ENCODE measurements around the gene SEC22C.

Gene SEC22C

GRCh38 chr3:42581709-42582473 is at the start of gene SEC22C:
Gene SEC22C, minus strand, starts transcription at chr3:42581967. Its CDS starts 12,921 bp downstream, at chr3:42569046.
- peak within 1 kb of the TSS; percentile 79 to 86 for H3K4me3 ChIP-seq (ENCODE audit: low read length in 2 of 2)
- H3K9ac ChIP-seq (ENCODE audit: low read length in 2 of 2), result peak within 1 kb of the TSS; percentile 79 to 87

GRCh38 chr3:42613462-42613861 is 31.7 kb upstream of the SEC22C start:
- no peaks in the 10 kb centered on the region for H3K9me3 ChIP-seq (ENCODE audit: control insufficient read depth in 2 of 2, low read length in 2 of 2)
- no peak overlapping the region for H3K27ac ChIP-seq (ENCODE audit: low read length)
- H3K9ac ChIP-seq (ENCODE audit: low read length in 2 of 2), result no peak overlapping the region
- no peaks in the 10 kb centered on the region for H3K4me1 ChIP-seq (ENCODE audit: control insufficient read depth, insufficient read depth, low read length)
- no peaks in the 10 kb centered on the region for H3K27me3 ChIP-seq (ENCODE audit: control insufficient read depth in 1 of 2, insufficient read depth in 2 of 2, low read length in 2 of 2)
- no peaks in the 10 kb centered on the region for H3K36me3 ChIP-seq (ENCODE audit: control insufficient read depth in 2 of 2, insufficient read depth in 2 of 2, low read length in 2 of 2)
- no peak overlapping the region for H3K4me3 ChIP-seq (ENCODE audit: low read length in 2 of 2)

More at GRCh38 chr3:42581709-42582473, at the start of gene SEC22C:
- no peaks in the 10 kb centered on the region for H3K27me3 ChIP-seq (ENCODE audit: control insufficient read depth in 1 of 2, insufficient read depth in 2 of 2, low read length in 2 of 2)
- H3K27ac ChIP-seq (ENCODE audit: low read length), result peak within 1 kb of the TSS; percentile 81
- H3K4me1 ChIP-seq (ENCODE audit: control insufficient read depth, insufficient read depth, low read length), result peaks cover 14% of the 10 kb centered on the region
- no peaks in the 10 kb centered on the region for H3K9me3 ChIP-seq (ENCODE audit: control insufficient read depth in 2 of 2, low read length in 2 of 2)
- H3K36me3 ChIP-seq (ENCODE audit: control insufficient read depth in 2 of 2, insufficient read depth in 2 of 2, low read length in 2 of 2), result peaks cover 0 to 4% of the 10 kb centered on the region in 2 donors

- Histone ChIP-seq H3K36me3 (ENCODE audit: control insufficient read depth in 2 of 2, insufficient read depth in 2 of 2, low read length in 2 of 2) (no peaks in the 10 kb centered on the region), H3K9ac (ENCODE audit: low read length in 2 of 2) (no peak overlapping the region), H3K27ac (ENCODE audit: low read length) (no peak overlapping the region), H3K9me3 (ENCODE audit: control insufficient read depth in 2 of 2, low read length in 2 of 2) (no peaks in the 10 kb centered on the region), H3K4me3 (ENCODE audit: low read length in 2 of 2) (no peak overlapping the region), H3K4me1 (ENCODE audit: control insufficient read depth, insufficient read depth, low read length) (no peaks in the 10 kb centered on the region), H3K27me3 (ENCODE audit: control insufficient read depth in 1 of 2, insufficient read depth in 2 of 2, low read length in 2 of 2) (no peaks in the 10 kb centered on the region)
These were observed 31.2 kb upstream of the SEC22C start for GRCh38 chr3:42612928-42613327.

GRCh38 chr3:42612217-42612616 is 30.4 kb upstream of the SEC22C start:
- no peak overlapping the region for H3K27ac ChIP-seq (ENCODE audit: low read length)
- no peaks in the 10 kb centered on the region for H3K4me1 ChIP-seq (ENCODE audit: control insufficient read depth, insufficient read depth, low read length)

GRCh38 chr3:42610976-42611375 is 29.2 kb upstream of the SEC22C start:
- Histone ChIP-seq H3K4me1 (ENCODE audit: control insufficient read depth, insufficient read depth, low read length) (no peaks in the 10 kb centered on the region), H3K27me3 (ENCODE audit: control insufficient read depth in 1 of 2, insufficient read depth in 2 of 2, low read length in 2 of 2) (no peaks in the 10 kb centered on the region), H3K4me3 (ENCODE audit: low read length in 2 of 2) (no peak overlapping the region), H3K9ac (ENCODE audit: low read length in 2 of 2) (no peak overlapping the region), H3K36me3 (ENCODE audit: control insufficient read depth in 2 of 2, insufficient read depth in 2 of 2, low read length in 2 of 2) (peaks cover 0 to 5% of the 10 kb centered on the region in 2 donors), H3K27ac (ENCODE audit: low read length) (no peak overlapping the region), H3K9me3 (ENCODE audit: control insufficient read depth in 2 of 2, low read length in 2 of 2) (no peaks in the 10 kb centered on the region)

More at GRCh38 chr3:42612217-42612616, 30.4 kb upstream of the SEC22C start:
- H3K4me3 ChIP-seq (ENCODE audit: low read length in 2 of 2), result no peak overlapping the region
- no peaks in the 10 kb centered on the region for H3K9me3 ChIP-seq (ENCODE audit: control insufficient read depth in 2 of 2, low read length in 2 of 2)
- H3K27me3 ChIP-seq (ENCODE audit: control insufficient read depth in 1 of 2, insufficient read depth in 2 of 2, low read length in 2 of 2), result no peaks in the 10 kb centered on the region
- H3K36me3 ChIP-seq (ENCODE audit: control insufficient read depth in 2 of 2, insufficient read depth in 2 of 2, low read length in 2 of 2), result peaks cover 0 to under 1% of the 10 kb centered on the region in 2 donors
- no peak overlapping the region for H3K9ac ChIP-seq (ENCODE audit: low read length in 2 of 2)

GRCh38 chr3:42608581-42608980 is 26.8 kb upstream of the SEC22C start:
- no peak overlapping the region for H3K4me3 ChIP-seq (ENCODE audit: low read length in 2 of 2)
- H3K27me3 ChIP-seq (ENCODE audit: control insufficient read depth in 1 of 2, insufficient read depth in 2 of 2, low read length in 2 of 2), result no peaks in the 10 kb centered on the region
- H3K4me1 ChIP-seq (ENCODE audit: control insufficient read depth, insufficient read depth, low read length), result no peaks in the 10 kb centered on the region
- H3K36me3 ChIP-seq (ENCODE audit: control insufficient read depth in 2 of 2, insufficient read depth in 2 of 2, low read length in 2 of 2), result peaks cover 0 to 5% of the 10 kb centered on the region in 2 donors
- no peaks in the 10 kb centered on the region for H3K9me3 ChIP-seq (ENCODE audit: control insufficient read depth in 2 of 2, low read length in 2 of 2)
- no peak overlapping the region for H3K9ac ChIP-seq (ENCODE audit: low read length in 2 of 2)
- no peak overlapping the region for H3K27ac ChIP-seq (ENCODE audit: low read length)

- H3K4me1 ChIP-seq (ENCODE audit: control insufficient read depth, insufficient read depth, low read length), result peaks cover 4% of the 10 kb centered on the region
- no peak overlapping the region for H3K27ac ChIP-seq (ENCODE audit: low read length)
- no peak overlapping the region for H3K4me3 ChIP-seq (ENCODE audit: low read length in 2 of 2)
- peaks cover 0 to 5% of the 10 kb centered on the region in 2 donors for H3K36me3 ChIP-seq (ENCODE audit: control insufficient read depth in 2 of 2, insufficient read depth in 2 of 2, low read length in 2 of 2)
- no peaks in the 10 kb centered on the region for H3K9me3 ChIP-seq (ENCODE audit: control insufficient read depth in 2 of 2, low read length in 2 of 2)
- no peak overlapping the region for H3K9ac ChIP-seq (ENCODE audit: low read length in 2 of 2)
- no peaks in the 10 kb centered on the region for H3K27me3 ChIP-seq (ENCODE audit: control insufficient read depth in 1 of 2, insufficient read depth in 2 of 2, low read length in 2 of 2)
These were observed 23.9 kb upstream of the SEC22C start for GRCh38 chr3:42605546-42606173.

GRCh38 chr3:42602961-42603360 is 21.2 kb upstream of the SEC22C start:
- no peaks in the 10 kb centered on the region for H3K9me3 ChIP-seq (ENCODE audit: control insufficient read depth in 2 of 2, low read length in 2 of 2)
- H3K27ac ChIP-seq (ENCODE audit: low read length), result no peak overlapping the region
- peaks cover 0 to 5% of the 10 kb centered on the region in 2 donors for H3K36me3 ChIP-seq (ENCODE audit: control insufficient read depth in 2 of 2, insufficient read depth in 2 of 2, low read length in 2 of 2)
- peaks cover 4% of the 10 kb centered on the region for H3K4me1 ChIP-seq (ENCODE audit: control insufficient read depth, insufficient read depth, low read length)
- H3K4me3 ChIP-seq (ENCODE audit: low read length in 2 of 2), result no peak overlapping the region
- no peak overlapping the region for H3K9ac ChIP-seq (ENCODE audit: low read length in 2 of 2)
- H3K27me3 ChIP-seq (ENCODE audit: control insufficient read depth in 1 of 2, insufficient read depth in 2 of 2, low read length in 2 of 2), result no peaks in the 10 kb centered on the region

GRCh38 chr3:42601896-42602581 is 20.3 kb upstream of the SEC22C start:
- peak overlapping the region; percentile 89 for H3K4me3 ChIP-seq (ENCODE audit: low read length in 2 of 2)
- H3K4me1 ChIP-seq (ENCODE audit: control insufficient read depth, insufficient read depth, low read length), result peaks cover 4% of the 10 kb centered on the region
- H3K27me3 ChIP-seq (ENCODE audit: control insufficient read depth in 1 of 2, insufficient read depth in 2 of 2, low read length in 2 of 2), result no peaks in the 10 kb centered on the region
- H3K36me3 ChIP-seq (ENCODE audit: control insufficient read depth in 2 of 2, insufficient read depth in 2 of 2, low read length in 2 of 2), result peaks cover 0 to 3% of the 10 kb centered on the region in 2 donors
- no peak overlapping the region for H3K27ac ChIP-seq (ENCODE audit: low read length)
- H3K9me3 ChIP-seq (ENCODE audit: control insufficient read depth in 2 of 2, low read length in 2 of 2), result no peaks in the 10 kb centered on the region
- peak overlapping the region; percentile 3 to 80 for H3K9ac ChIP-seq (ENCODE audit: low read length in 2 of 2)

- peak overlapping the region; percentile 89 for H3K4me3 ChIP-seq (ENCODE audit: low read length in 2 of 2)
- peaks cover 4% of the 10 kb centered on the region for H3K4me1 ChIP-seq (ENCODE audit: control insufficient read depth, insufficient read depth, low read length)
- peak overlapping the region; percentile 80 to 96 for H3K9ac ChIP-seq (ENCODE audit: low read length in 2 of 2)
- H3K27ac ChIP-seq (ENCODE audit: low read length), result peak overlapping the region; percentile 91
- no peaks in the 10 kb centered on the region for H3K27me3 ChIP-seq (ENCODE audit: control insufficient read depth in 1 of 2, insufficient read depth in 2 of 2, low read length in 2 of 2)
- H3K36me3 ChIP-seq (ENCODE audit: control insufficient read depth in 2 of 2, insufficient read depth in 2 of 2, low read length in 2 of 2), result no peaks in the 10 kb centered on the region
- no peaks in the 10 kb centered on the region for H3K9me3 ChIP-seq (ENCODE audit: control insufficient read depth in 2 of 2, low read length in 2 of 2)
These were observed 19.4 kb upstream of the SEC22C start for GRCh38 chr3:42600958-42601675.
